ENCODE data around the gene PCYT2. TPM values are rescaled to one million over a fixed set of nuclear protein-coding genes. Genes with fewer than 3 reads are reported as not detected.

The PCYT2 gene
- total and polyA plus RNA-seq, 10 of the 15 experiments (the other 5 are each of a cell fraction or from before 2014, with no cell fraction given): 0.63 to 72.0 (median 45.0) TPM

DNA sequence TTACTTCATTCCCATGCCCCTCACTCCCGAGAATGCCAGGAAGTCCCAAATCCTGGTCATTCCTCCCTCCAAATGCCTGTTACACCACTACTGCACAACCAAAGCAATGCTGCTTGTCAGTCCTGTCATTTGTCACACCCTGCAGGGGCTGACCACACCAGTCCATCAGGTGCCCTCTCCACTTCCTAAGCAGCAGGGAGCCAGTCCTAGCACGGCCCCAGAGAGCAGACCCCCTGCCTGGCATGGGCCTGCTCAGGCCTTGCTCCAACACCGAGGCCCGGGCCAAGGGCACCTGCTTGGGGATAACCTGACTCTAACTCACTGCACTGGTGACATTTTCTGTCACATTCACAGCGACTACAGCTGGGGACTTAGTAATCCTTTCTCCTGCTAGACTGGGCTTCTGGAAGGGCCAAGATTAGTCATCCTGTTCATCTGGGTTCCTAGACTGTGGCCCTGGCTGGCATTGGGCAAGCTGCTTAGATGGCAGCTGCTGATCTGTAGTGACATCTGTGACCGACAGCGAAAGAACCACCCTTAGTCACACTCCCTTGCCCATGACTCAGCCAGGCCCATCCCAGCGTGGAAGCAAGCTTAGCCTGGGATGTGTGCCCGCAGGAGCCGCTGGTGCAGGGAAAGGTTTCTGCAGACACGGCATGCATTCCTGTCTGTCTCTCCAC is 25.2 kb downstream of the PCYT2 start:
- Histone ChIP-seq H3K4me3 (no peak overlapping the region), H4K20me1 (ENCODE audit: control insufficient read depth, insufficient read depth) (0 out of 2 replicates have a peak, but pooled peaks cover 3% of the 10 kb centered on the region), H2AFZ (ENCODE audit: control insufficient read depth, low read depth, low read length) (no peak overlapping the region), H3K79me2 (ENCODE audit: control insufficient read depth, insufficient read depth, low read length) (peaks cover 30% of the 10 kb centered on the region), H3K9ac (ENCODE audit: control insufficient read depth, insufficient read depth, low read length) (no peak overlapping the region), H3K27me3 (replicated peaks in 1 of 2; ENCODE audit: control insufficient read depth in 2 of 2, insufficient read depth in 2 of 2, low read length in 1 of 2) (no peaks in the 10 kb centered on the region), H3K4me2 (ENCODE audit: control insufficient read depth, insufficient read depth) (no peak overlapping the region), H3K9me3 (replicated peaks; ENCODE audit: control insufficient read depth, insufficient read depth, low read length) (no peaks in the 10 kb centered on the region), H3K4me1 (ENCODE audit: control insufficient read depth, insufficient read depth, low read length) (peaks cover 15% of the 10 kb centered on the region), H3K36me3 (ENCODE audit: control insufficient read depth in 2 of 2, insufficient read depth in 2 of 2, low read length in 1 of 2) (peaks cover 26 to 29% of the 10 kb centered on the region in 2 experiments; a peak in 3 of 4 replicates), H3K27ac (ENCODE audit: control insufficient read depth, insufficient read depth) (no peak overlapping the region)
- in situ Hi-C loops (cut with MboI): no loop called here
- ChIA-PET RAD21 (ENCODE audit: unreplicated experiment) (no interaction called here), SMC1A (ENCODE audit: uncharacterized antibody, unreplicated experiment) (no interaction called here), POLR2A (interaction anchor here (1.1 to 1.4 kb wide), 3 partner anchors 13 to 28 kb away, joined by 3 to 6 read pairs (median 3); no protein-coding TSS in a partner anchor), CTCF (interaction anchor here (1.6 kb wide), 1 partner anchor 13 kb away, joined by 5 read pairs; no protein-coding TSS in a partner anchor)
- BruUV-seq (replicated peaks): no TSS peak
- WGBS (ENCODE audit: insufficient coverage, insufficient replicate concordance, low lambda C conversion rate, missing lambda C conversion rate): 85% methylated on average over 11 of the region's 11 CpGs
- TF ChIP-seq POLR2A (IDR thresholded peaks at IDR 0.05; ENCODE audit: low read depth, low read length) (peak; percentile 26), STAT3 (IDR thresholded peaks at IDR 0.05; ENCODE audit: low read depth, low read length) (no peak), POLR2AphosphoS5 (IDR thresholded peaks at IDR 0.05; ENCODE audit: low read length) (peak; percentile 43; the same call in 1 of the 2 replicates), TARDBP (IDR thresholded peaks at IDR 0.05; ENCODE audit: borderline replicate concordance) (no peak), ZSCAN29 (IDR thresholded peaks at IDR 0.05) (no peak), RBBP5 (conservative IDR thresholded peaks at IDR 0.05) (no peak)
- FAIRE-seq (no peak), ATAC-seq (no peak), DNase-seq (ENCODE audit: low read depth, low spot score) (no peak)
- intact Hi-C loops (cut with micrococcal nuclease; ENCODE audit: unreplicated experiment): no loop called here

DNA sequence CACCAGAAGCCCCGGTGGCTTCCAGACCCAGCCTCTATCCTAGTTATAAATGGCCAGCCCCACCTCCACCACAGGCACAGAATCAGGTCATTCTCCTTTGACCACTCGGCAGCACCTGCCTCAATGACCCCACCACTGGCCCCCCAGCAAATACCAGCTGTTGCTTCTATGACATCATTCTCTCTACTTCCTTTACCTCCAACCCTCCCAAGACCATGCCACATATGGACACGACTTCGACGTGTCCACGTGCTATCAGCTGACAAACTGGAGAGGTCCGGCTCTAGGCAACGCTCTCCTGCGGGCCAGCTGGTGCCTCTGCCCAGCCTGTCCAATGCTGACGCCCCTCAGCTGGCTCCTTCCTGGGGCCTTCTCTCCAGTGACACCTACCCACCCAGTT is 25.7 kb downstream of the PCYT2 start:
- no peak for ATAC-seq
- POLR2A ChIA-PET: interaction anchor here (1.3 to 1.4 kb wide), 2 partner anchors 13 to 15 kb away, joined by 3 to 6 read pairs; no protein-coding TSS in a partner anchor

More for the DNA sequence above, 25.7 kb downstream of the PCYT2 start:
- FAIRE-seq (no peak), DNase-seq (ENCODE audit: low read depth, low spot score) (no peak)
- Histone ChIP-seq H2AFZ (ENCODE audit: control insufficient read depth, low read depth, low read length) (no peak overlapping the region), H3K27ac (ENCODE audit: control insufficient read depth, insufficient read depth) (no peak overlapping the region), H3K9me3 (replicated peaks; ENCODE audit: control insufficient read depth, insufficient read depth, low read length) (no peaks in the 10 kb centered on the region), H3K36me3 (ENCODE audit: control insufficient read depth in 2 of 2, insufficient read depth in 2 of 2, low read length in 1 of 2) (peaks cover 26 to 29% of the 10 kb centered on the region in 2 experiments; a peak in 3 of 4 replicates), H3K4me2 (ENCODE audit: control insufficient read depth, insufficient read depth) (no peak overlapping the region), H3K79me2 (ENCODE audit: control insufficient read depth, insufficient read depth, low read length) (peaks cover 24% of the 10 kb centered on the region), H3K27me3 (replicated peaks in 1 of 2; ENCODE audit: control insufficient read depth in 2 of 2, insufficient read depth in 2 of 2, low read length in 1 of 2) (no peaks in the 10 kb centered on the region), H3K4me3 (no peak overlapping the region), H4K20me1 (ENCODE audit: control insufficient read depth, insufficient read depth) (0 out of 2 replicates have a peak, but pooled peaks cover 3% of the 10 kb centered on the region), H3K4me1 (ENCODE audit: control insufficient read depth, insufficient read depth, low read length) (peaks cover 15% of the 10 kb centered on the region), H3K9ac (ENCODE audit: control insufficient read depth, insufficient read depth, low read length) (no peak overlapping the region)
- intact Hi-C loops (cut with micrococcal nuclease; ENCODE audit: unreplicated experiment): no loop called here
- ChIA-PET RAD21 (ENCODE audit: unreplicated experiment) (no interaction called here), SMC1A (ENCODE audit: uncharacterized antibody, unreplicated experiment) (no interaction called here), CTCF (interaction anchor here (1.6 kb wide), 1 partner anchor 13 kb away, joined by 5 read pairs; no protein-coding TSS in a partner anchor)
- in situ Hi-C loops (cut with MboI): no loop called here
- TF ChIP-seq MYB (IDR thresholded peaks at IDR 0.05; ENCODE audit: borderline replicate concordance, low read depth, low read length): no peak
- 98% methylated on average over 9 of the region's 10 CpGs for WGBS (ENCODE audit: insufficient coverage, insufficient replicate concordance, low lambda C conversion rate, missing lambda C conversion rate)
- BruUV-seq (replicated peaks): no TSS peak

All from GM12878 (cell line).